ENCODE results near the gene PRR14.
"Not testable (repeated sequence)": the region's sequence is repeated elsewhere in the genome, so short reads cannot be mapped to it uniquely, and the experiment has no call there.

The PRR14 gene

GRCh38 chr16:30633526-30633925, 17.2 kb upstream of the PRR14 start:
- no peak for DNase-seq

- DNase-seq: no peak
Measured at GRCh38 chr16:30636599-30636998, 14.2 kb upstream of the PRR14 start.

GRCh38 chr16:30637139-30637538, 13.6 kb upstream of the PRR14 start:
- not testable (repeated sequence) for DNase-seq

- no peak for DNase-seq
Measured at GRCh38 chr16:30637944-30638343, 12.8 kb upstream of the PRR14 start.

GRCh38 chr16:30641378-30641982, 9.3 kb upstream of the PRR14 start:
- no peak for DNase-seq

GRCh38 chr16:30644334-30644830, 6.4 kb upstream of the PRR14 start:
- DNase-seq: no peak

- no peak for DNase-seq
Measured at GRCh38 chr16:30645727-30646126, 5.0 kb upstream of the PRR14 start.

- no peak for DNase-seq
Measured at GRCh38 chr16:30647274-30647571, 3.5 kb upstream of the PRR14 start.

GRCh38 chr16:30649725-30650368, 913 bp upstream of the PRR14 start:
- DNase-seq: no peak

GRCh38 chr16:30651124-30652004, 604 bp downstream of the PRR14 start:
- DNase-seq: no peak

- DNase-seq: no peak
Measured at GRCh38 chr16:30652005-30652296, 1.2 kb downstream of the PRR14 start.

GRCh38 chr16:30652718-30653117, 2.0 kb downstream of the PRR14 start:
- no peak for DNase-seq

- no peak for DNase-seq
Measured at GRCh38 chr16:30654856-30655255, 4.1 kb downstream of the PRR14 start.

GRCh38 chr16:30655815-30656347, 5.1 kb downstream of the PRR14 start:
- DNase-seq: no peak

- DNase-seq: no peak
Measured at GRCh38 chr16:30656388-30656787, 5.6 kb downstream of the PRR14 start.

- DNase-seq: no peak
Measured at GRCh38 chr16:30656974-30657865, 6.5 kb downstream of the PRR14 start.

GRCh38 chr16:30657866-30658730, 7.3 kb downstream of the PRR14 start, which contains the start of gene FBRS:
Gene FBRS, plus strand, starts transcription at chr16:30658431. Its CDS starts 1,088 bp downstream, at chr16:30659519.
- peak; percentile 92 for DNase-seq

- peak; percentile 95 for DNase-seq
Measured at GRCh38 chr16:30658731-30659506, 8.2 kb downstream of the PRR14 start.

GRCh38 chr16:30659507-30660423, 9.0 kb downstream of the PRR14 start:
- no peak for DNase-seq
